Coronary artery (tissue), 2 donors: Measurements from ENCODE around the gene AP3D1.

Experiments used
- DNase-seq: peaks from one replicate; pipeline ENCODE4 v3.0.0-alpha.2; 2017; ENCODE audit warnings: low spot score
- H3K27ac ChIP-seq, 2 donors: fragments of 200-600 bp; sonication (generic); one replicate each; pipeline ENCODE4 v1.5.1; 2016 to 2019
- H3K4me3 ChIP-seq: fragments of 200-600 bp; sonication (generic); 2 replicates; pipeline ENCODE4 v1.5.1; 2016; ENCODE audit warnings: mild to moderate bottlenecking, moderate library complexity
- TF ChIP-seq, protein P1 (sequence below): fragments of 200-600 bp; sonication (generic); IDR thresholded peaks from one replicate; pipeline ENCODE4 v1.5.1; 2019; ENCODE audit warnings: antibody characterized with exemption

AP3D1 gene

DNA sequence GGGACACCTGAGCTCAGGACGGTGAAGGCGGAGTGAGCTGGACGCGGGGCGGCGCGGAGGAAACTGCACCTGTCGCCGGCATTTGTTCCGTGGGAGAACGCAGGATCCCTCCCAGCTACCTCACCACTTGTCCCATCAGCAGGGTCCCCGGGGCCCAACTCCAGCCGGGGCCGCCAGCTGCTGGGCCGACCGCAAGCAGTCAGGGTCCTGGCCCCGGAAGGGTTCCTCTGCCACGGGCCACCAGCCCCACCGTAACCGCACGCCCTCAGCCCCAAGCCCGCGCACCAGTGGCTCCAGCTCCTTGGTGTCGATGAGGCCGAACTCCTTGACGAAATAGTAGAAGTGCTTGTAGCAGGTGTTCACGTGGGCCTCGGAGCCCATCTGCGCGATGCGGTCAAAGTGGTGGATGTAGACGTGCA is 74.8 kb downstream of the AP3D1 start:
- H3K27ac ChIP-seq, result no peak overlapping the region
- no peak for DNase-seq
- TF ChIP-seq, protein P1, sequence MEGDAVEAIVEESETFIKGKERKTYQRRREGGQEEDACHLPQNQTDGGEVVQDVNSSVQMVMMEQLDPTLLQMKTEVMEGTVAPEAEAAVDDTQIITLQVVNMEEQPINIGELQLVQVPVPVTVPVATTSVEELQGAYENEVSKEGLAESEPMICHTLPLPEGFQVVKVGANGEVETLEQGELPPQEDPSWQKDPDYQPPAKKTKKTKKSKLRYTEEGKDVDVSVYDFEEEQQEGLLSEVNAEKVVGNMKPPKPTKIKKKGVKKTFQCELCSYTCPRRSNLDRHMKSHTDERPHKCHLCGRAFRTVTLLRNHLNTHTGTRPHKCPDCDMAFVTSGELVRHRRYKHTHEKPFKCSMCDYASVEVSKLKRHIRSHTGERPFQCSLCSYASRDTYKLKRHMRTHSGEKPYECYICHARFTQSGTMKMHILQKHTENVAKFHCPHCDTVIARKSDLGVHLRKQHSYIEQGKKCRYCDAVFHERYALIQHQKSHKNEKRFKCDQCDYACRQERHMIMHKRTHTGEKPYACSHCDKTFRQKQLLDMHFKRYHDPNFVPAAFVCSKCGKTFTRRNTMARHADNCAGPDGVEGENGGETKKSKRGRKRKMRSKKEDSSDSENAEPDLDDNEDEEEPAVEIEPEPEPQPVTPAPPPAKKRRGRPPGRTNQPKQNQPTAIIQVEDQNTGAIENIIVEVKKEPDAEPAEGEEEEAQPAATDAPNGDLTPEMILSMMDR, result no peak

DNA sequence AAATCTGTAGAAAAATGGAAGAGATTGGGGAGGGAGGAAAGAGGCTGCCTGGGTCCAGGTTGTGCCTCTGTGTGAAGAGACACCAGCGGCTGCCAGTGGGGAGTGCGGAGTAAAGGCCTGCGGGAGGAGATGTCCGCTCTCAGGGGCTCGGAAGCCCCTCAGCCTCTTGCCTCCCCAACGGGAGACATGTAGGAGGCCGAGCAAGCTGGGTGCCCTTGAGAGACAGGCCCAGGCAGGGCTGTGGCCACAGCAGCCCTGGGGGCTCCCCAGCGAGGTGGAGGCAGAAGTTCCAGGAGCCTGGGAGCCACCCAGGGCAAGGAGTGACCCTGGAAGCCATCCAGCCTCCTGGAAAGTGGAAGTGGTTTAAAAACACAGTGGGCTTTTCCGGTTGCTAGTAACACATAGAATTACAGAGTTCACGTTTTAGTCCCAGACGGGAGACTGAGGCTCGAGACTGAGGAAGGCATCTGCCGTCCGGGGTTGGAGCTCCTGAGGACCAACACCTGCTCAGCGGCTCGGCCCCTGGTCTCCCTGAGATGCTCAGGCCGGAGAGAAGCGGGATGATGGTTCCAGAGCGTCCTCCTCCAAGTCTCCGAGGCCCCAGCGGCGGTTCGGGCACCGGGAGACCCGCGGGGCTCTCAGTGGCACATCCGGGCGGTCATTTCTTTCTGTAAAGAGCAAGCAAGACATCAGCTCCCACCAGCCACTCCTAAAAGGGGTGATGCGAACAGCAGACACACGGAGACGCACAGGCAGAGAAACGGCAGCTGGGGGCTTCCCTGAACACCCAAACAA is 78.4 kb downstream of the AP3D1 start:
- H3K27ac ChIP-seq, result no peak overlapping the region
- DNase-seq, result no peak
- TF ChIP-seq, protein P1, result no peak
- no peak overlapping the region for H3K4me3 ChIP-seq

More for the DNA sequence above, 74.8 kb downstream of the AP3D1 start:
- H3K4me3 ChIP-seq, result no peak overlapping the region

DNA sequence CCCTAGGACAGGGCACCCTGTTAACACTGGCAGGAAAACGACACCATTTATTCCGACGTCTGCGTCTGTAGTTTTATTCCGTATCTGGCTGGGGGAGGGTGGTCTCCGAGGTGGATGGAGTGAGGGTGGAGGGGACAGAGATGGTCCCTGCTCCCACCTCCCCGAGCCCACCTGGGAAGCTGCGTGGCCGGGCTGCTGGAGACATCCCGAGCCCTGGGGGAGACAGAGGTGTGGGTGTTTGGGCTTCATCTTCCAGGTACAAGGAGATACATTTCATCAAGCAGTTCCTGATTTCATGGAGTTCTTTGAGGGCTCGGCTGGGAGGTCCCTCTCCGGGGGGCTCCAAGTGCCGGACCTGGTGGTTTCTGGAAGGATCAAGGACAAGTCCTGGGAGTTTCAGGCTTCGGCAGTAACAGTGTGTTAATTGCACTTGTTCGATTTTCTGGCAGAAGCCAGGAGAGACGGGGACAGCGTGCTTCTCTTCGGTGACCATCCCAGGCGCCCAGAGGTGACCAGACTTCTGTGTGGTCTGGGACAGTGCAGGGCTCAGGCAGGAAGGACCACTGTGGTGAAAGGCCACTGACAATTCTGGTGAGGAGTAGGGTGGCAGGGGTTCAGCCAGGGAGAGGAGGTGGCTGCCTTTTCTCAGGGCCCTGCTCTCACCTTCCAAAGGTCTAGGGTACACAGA is 80.2 kb downstream of the AP3D1 start:
- no peak overlapping the region for H3K27ac ChIP-seq
- no peak for DNase-seq
- no peak overlapping the region for H3K4me3 ChIP-seq
- TF ChIP-seq, protein P1, result no peak

DNA sequence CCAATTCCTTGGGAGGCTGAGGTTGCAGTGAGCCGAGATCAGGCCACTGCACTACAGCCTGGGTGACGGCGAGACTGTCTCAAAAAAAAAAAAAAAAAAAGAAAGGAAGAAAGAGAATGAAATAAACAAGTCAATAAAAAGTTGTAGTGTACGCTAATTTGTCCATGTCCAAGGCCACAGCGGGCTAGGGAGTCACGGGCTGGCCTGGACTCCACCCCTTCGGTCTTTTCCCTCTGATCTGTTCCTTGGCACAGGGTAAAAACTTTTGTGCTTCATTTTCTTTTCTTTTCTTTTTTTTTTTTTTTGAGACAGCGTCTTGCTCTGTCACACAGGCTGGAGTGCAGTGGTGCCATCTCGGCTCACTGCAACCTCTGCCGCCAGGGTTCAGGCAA is 80.9 kb downstream of the AP3D1 start:
- no peak overlapping the region for H3K27ac ChIP-seq
- TF ChIP-seq, protein P1, result no peak
- H3K4me3 ChIP-seq, result no peak overlapping the region
- DNase-seq, result no peak

DNA sequence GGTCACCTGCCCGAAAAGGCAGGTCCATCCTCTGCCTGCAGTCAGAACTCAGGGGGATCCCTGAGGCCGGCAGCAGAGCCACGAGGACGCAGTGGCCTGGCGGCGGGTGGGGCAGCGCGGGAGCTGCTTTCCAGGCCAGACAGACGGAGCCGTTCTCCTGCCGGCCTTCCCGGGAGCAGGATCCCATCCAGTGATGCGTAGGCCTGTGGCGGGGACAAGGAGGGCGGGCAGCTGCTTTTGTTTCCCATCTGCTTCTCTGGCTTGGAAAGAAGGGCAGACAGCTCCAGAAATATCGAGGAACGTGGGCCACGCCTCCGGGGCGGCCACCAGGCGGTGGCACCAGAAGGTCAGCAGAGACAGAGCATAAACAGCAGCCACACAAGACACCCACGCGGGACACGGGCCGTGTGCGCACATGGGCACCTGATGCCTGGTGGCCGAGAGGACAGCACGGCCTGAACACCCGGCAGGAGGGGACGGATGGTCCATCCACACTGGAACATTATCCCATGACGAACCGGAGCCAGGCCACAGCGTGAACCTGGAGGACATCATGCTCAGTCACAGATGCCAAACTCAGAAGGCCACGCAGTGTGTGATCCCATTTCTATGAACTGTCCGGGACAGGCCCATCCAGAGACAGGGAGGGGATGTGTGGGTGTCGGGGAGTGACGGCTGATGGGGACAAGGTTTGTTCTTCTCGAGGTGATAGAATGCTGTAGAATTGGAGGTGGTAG is 86.4 kb downstream of the AP3D1 start:
- peak; percentile 87 for DNase-seq
- TF ChIP-seq, protein P1, result no peak
- H3K27ac ChIP-seq, result peak overlapping the region; percentile 87 to 92
- peak overlapping the region; percentile 49 for H3K4me3 ChIP-seq

DNA sequence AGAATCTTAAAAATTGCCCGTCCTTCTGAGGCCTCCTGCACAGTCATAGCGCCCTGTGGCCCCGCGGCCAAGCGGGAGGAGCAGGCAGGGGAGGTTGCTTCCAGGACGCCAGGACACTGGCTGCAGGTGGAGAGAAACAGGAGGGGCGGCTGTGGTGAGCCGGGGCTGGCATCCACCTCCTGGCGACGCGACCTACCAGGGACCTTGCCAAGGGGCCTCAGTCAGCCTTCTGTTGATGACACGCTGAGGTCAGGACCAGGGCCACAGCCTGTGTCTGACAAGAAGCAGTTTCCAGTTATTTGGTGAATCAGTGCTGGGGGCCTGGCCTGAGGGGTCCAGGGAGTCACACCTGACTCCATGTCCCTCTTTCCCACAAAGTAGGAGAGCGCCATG is 87.0 kb downstream of the AP3D1 start:
- no peak for DNase-seq
- Histone ChIP-seq H3K4me3 (peak overlapping the region; percentile 49), H3K27ac (peak overlapping the region; percentile 87 to 92)
- TF ChIP-seq, protein P1, result no peak
